HepG2 (cell line): ENCODE results near the gene RUVBL1. TPM values are rescaled to one million over a fixed set of nuclear protein-coding genes. Genes with fewer than 3 reads are reported as not detected.
A peak's percentile ranks its signal among the peaks of the same experiment; 100 is the strongest.

Experiments
- ATAC-seq: fragments of 200-7000 bp; cut with Tn5 transposase; 3 replicates; pipeline ENCODE4 v1.9.1; 2020; ENCODE audit warnings: mild to moderate bottlenecking, moderate library complexity
- BruUV-seq: library from RNA; stranded (reverse); fragments of 400-500 nt; replicated peaks from 2 replicates; lab custom pipeline; 2021; lab: Mats Ljungman, UMichigan
- CTCF ChIA-PET: fragments of 300-600 bp; formaldehyde crosslinking; extraction: SDS; loops from one replicate; lab custom pipeline; 2021; ENCODE audit warnings: low total read pairs, inconsistent platforms, low intra/inter-chr PET ratio; lab: Yijun Ruan, JAX
- POLR2A ChIA-PET: fragments of 350-600 bp; sonication (Branson Sonifier 250); formaldehyde crosslinking; loops from one replicate; lab custom pipeline; 2020; ENCODE audit warnings: antibody characterized with exemption, inconsistent platforms; lab: Yijun Ruan, JAX
- DNase-seq: peaks from one replicate; pipeline ENCODE4 v3.0.0-alpha.2; 2015; ENCODE audit warnings: low spot score
- FAIRE-seq: peaks from 3 replicates; lab custom pipeline; 2011; peaks lifted over from hg19 to GRCh38; lab: Jason Lieb, UNC
- H2AFZ ChIP-seq: one replicate; pipeline ENCODE4 v1.6.1; 2011; ENCODE audit warnings: low read length, inconsistent platforms
- H3K27ac ChIP-seq: fragments of 300-600 bp; 3 replicates; pipeline ENCODE4 v1.8.0; 2011; ENCODE audit warnings: mixed run types, mild to moderate bottlenecking, mixed read lengths, low read length, inconsistent platforms; ENCODE audit not compliant: insufficient read depth; ENCODE audit errors: extremely low read length
- H3K27me3 ChIP-seq, 2 experiments: fragments of 200-600 bp in 1 of 2; 2 replicates in 1 of 2; 3 replicates in 1 of 2; pipeline versions ENCODE4 v1.6.0 to v1.8.0; 2011; ENCODE audit warnings: low read length in 2 of 2, mild to moderate bottlenecking in 2 of 2, moderate library complexity in 2 of 2, inconsistent platforms in 1 of 2; ENCODE audit not compliant: insufficient read depth in 2 of 2, control insufficient read depth in 1 of 2
- H3K36me3 ChIP-seq, 2 experiments: fragments of 200-600 bp in 1 of 2; replicated peaks in 1 of 2; 2 replicates in 1 of 2; 3 replicates in 1 of 2; pipeline versions ENCODE4 v1.5.1 to v1.8.0; 2011; ENCODE audit warnings: low read length in 2 of 2, inconsistent platforms in 1 of 2; ENCODE audit not compliant: insufficient read depth in 2 of 2, control insufficient read depth in 1 of 2
- H3K4me1 ChIP-seq: 2 replicates; pipeline ENCODE4 v1.5.1; 2012; ENCODE audit warnings: low read length, inconsistent platforms; ENCODE audit not compliant: insufficient read depth
- H3K4me2 ChIP-seq: 2 replicates; pipeline ENCODE4 v1.6.0; 2011; ENCODE audit warnings: low read depth, low read length, inconsistent platforms
- H3K4me3 ChIP-seq, 3 experiments: fragments of 200-600 bp in 1 of 3; sonication (generic), shearing (Covaris generic) in 1 of 3; replicated peaks in 1 of 3; 2 replicates each; pipeline ENCODE4 v1.5.1; 2011 to 2016; ENCODE audit warnings: low read length in 3 of 3, inconsistent platforms in 2 of 3, low read depth in 2 of 3, mild to moderate bottlenecking in 2 of 3, control low read depth in 1 of 3, mixed read lengths in 1 of 3; ENCODE audit not compliant: insufficient read depth in 1 of 3
- H3K79me2 ChIP-seq: one replicate; pipeline ENCODE4 v1.6.1; 2011; ENCODE audit warnings: low read length, inconsistent platforms; ENCODE audit not compliant: insufficient read depth
- H3K9ac ChIP-seq: 2 replicates; pipeline ENCODE4 v1.6.0; 2011; ENCODE audit warnings: mild to moderate bottlenecking, low read depth, low read length, inconsistent platforms; ENCODE audit not compliant: insufficient read depth
- H3K9me3 ChIP-seq: 2 replicates; pipeline ENCODE4 v1.5.1; 2012; ENCODE audit warnings: mild to moderate bottlenecking, low read length
- H4K20me1 ChIP-seq: 2 replicates; pipeline ENCODE4 v1.6.0; 2011; ENCODE audit warnings: inconsistent platforms, mild to moderate bottlenecking, low read length, moderate library complexity; ENCODE audit not compliant: insufficient read depth
- RFX5 ChIP-seq: IDR thresholded peaks from 2 replicates; pipeline ENCODE4 v1.6.1; 2011; ENCODE audit warnings: low read depth, low read length, improper control_type of control experiment
- SKIL ChIP-seq: sonication (generic); formaldehyde crosslinking; IDR thresholded peaks from 2 replicates; pipeline ENCODE4 v1.8.0; 2022; ENCODE audit warnings: missing genetic modification reagents, mild to moderate bottlenecking, moderate library complexity, borderline replicate concordance
- ZHX2 ChIP-seq, 2 experiments: sonication (generic) in 1 of 2; formaldehyde crosslinking in 1 of 2; IDR thresholded peaks; 2 replicates each; pipeline versions ENCODE4 v1.6.1 to v1.9.0; 2014 to 2022; ENCODE audit warnings: antibody characterized with exemption in 1 of 2, borderline replicate concordance in 1 of 2, inconsistent platforms in 1 of 2, low read depth in 1 of 2, missing genetic modification reagents in 1 of 2
- ZNF619 ChIP-seq: sonication (generic); formaldehyde crosslinking; IDR thresholded peaks from 2 replicates; pipeline ENCODE4 v1.4.0; 2020; ENCODE audit warnings: mild to moderate bottlenecking, missing genetic modification reagents
- WGBS: methylation state at CpG from one replicate; pipeline ENCODE4 v1.1.6; 2017; ENCODE audit warnings: low lambda C conversion rate; 5-methylcytosine and 5-hydroxymethylcytosine counted together
- in situ Hi-C: cut with HindIII; loops from 2 replicates; pipeline ENCODE4 v1.10.0; 2017; ENCODE audit warnings: low pct_unique_long_range_greater_than_20kb; ENCODE audit not compliant: extremely low pct_ligation_motif_present
- intact Hi-C: fragments of 100-400 bp; cut with micrococcal nuclease; formaldehyde crosslinking; loops from one replicate; pipeline ENCODE4 v1.10.0; 2022; ENCODE audit not compliant: unreplicated experiment
- polyA plus RNA-seq, 8 experiments: library from polyadenylated mRNA; depleted of rRNA in 3 of 8; stranded (reverse) in 7 of 8; unstranded in 1 of 8; fragments of >200 nt; fragmentation: Illumina TruSeq in 4 of 8; extraction: Trizol in 4 of 8; gene quantifications; 2 replicates each; pipeline versions ENCODE4 v1.2.1 to v1.2.3, GENCODE V29; 2011 to 2016; ENCODE audit warnings: low read depth in 4 of 8, missing spikeins in 1 of 8, mixed read lengths in 1 of 8; ENCODE audit not compliant: insufficient read depth in 1 of 8
- total RNA-seq, 5 experiments: library from RNA; depleted of rRNA; stranded (reverse); fragments of >200 nt; fragmentation: Illumina TruSeq; extraction: Trizol; gene quantifications; 2 replicates each; pipeline ENCODE4 v1.2.3, GENCODE V29; 2016; ENCODE audit warnings: low read depth in 1 of 5

Gene RUVBL1
- total and polyA plus RNA-seq, 2 of the 13 experiments (the other 11 are each of a cell fraction or from before 2014, with no cell fraction given), result 32.7 to 86.3 TPM

DNA sequence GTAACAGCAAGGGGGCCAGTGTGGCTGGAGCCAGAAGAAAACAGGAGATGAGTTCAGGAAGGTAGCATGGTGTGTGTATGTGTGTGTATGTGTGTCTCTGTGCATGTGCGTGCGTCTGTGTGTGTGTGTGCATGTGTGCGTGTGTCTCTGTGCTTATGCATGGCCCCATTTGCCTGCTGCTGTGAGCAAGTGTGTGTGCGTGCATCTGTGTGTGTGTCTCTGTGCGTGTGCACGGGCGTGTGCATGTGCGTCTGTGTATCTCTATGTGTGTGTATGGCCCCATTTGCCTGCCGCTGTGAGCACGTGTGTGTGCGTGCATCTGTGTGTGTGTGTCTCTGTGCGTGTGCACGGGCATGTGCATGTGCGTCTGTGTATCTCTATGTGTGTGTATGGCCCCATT is 22.6 kb upstream of the RUVBL1 start:
- Histone ChIP-seq H4K20me1 (no peaks in the 10 kb centered on the region), H2AFZ (no peak overlapping the region), H3K79me2 (no peaks in the 10 kb centered on the region), H3K27me3 (no peaks in the 10 kb centered on the region), H3K9me3 (no peaks in the 10 kb centered on the region), H3K4me2 (no peak overlapping the region), H3K4me1 (peaks cover 9% of the 10 kb centered on the region), H3K4me3 (no peak overlapping the region), H3K36me3 (peaks cover 0 to 2% of the 10 kb centered on the region in 2 experiments; a peak in 1 of 5 replicates), H3K27ac (no peak overlapping the region), H3K9ac (no peak overlapping the region)
- no peak for TF ChIP-seq ZNF619
- TF ChIP-seq RFX5, result no peak
- TF ChIP-seq SKIL (CRISPR knock-in tag), result 0 out of 2 replicates have a peak, but pooled peaks have one; percentile 19
- TF ChIP-seq ZHX2 (IDR thresholded peaks at IDR 0.05; ENCODE audit: low read depth), result no peak
- no peak for TF ChIP-seq ZHX2 (CRISPR knock-in tag; IDR thresholded peaks at IDR 0.05; ENCODE audit: borderline replicate concordance)
- DNase-seq, result no peak
- in situ Hi-C loops (no loop called here), intact Hi-C loops (no loop called here)
- POLR2A ChIA-PET, result no interaction called here
- WGBS, result 100% methylated on average over 5 of the region's 14 CpGs
- CTCF ChIA-PET, result no interaction called here
- no peak for FAIRE-seq
- no TSS peak for BruUV-seq
- no peak for ATAC-seq
